ENCODE data around the gene HBEGF.

HBEGF gene

DNA sequence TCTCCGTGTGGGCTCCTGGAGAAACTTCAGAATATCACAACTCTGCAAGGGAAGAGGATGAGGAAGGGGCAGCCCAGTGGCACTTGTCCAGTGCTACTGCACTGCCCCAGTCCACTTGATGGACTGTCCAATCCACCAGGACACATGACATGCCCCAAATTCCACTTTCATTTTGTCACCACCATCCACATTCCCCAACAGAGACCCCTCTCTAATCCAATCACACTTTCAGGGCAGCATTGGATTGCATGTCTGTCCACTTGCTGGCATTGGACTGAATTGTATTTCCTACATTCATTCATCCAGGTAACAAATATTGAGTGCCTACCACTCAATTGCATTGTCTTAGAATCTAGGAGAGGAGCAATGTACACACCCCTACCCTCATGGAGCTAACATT, 14.8 kb downstream of the HBEGF start:
- no peak for DNase-seq

DNA sequence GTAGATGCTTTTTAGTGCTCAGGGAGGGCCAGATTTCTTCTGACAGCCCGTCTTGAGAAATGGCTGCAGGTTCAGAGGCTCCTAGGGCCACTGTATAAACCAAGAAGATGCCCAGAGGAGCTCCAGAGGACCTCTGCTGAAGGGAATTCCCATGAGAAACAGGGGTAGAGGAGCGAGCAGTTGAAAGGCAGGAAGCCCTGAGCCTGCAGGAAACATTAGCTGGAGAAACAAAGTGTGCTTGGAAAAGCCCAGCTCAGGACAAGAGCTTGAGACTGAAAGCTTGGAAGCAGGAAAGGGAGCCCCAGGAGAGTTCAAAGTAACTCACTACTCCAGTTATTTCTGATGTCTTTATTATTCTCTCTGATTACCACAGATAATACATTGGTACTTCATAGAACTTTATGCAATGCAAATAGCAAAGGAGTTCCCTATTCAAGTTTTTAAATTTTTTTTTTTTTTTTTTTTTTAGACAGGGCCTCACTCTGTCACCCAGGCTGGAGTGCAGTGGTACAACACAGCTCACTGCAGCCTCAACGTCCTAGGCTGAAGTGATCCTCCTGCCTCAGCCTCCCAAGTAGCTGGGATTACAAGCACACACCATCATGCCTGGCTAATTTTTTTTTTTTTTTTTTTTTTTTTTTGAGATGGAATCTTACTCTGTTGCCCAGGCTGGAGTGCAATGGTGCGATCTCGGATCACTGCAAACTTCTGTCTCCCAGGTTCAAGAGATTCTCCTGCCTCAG, 16.5 kb downstream of the HBEGF start:
- peak; percentile 60 for DNase-seq

DNA sequence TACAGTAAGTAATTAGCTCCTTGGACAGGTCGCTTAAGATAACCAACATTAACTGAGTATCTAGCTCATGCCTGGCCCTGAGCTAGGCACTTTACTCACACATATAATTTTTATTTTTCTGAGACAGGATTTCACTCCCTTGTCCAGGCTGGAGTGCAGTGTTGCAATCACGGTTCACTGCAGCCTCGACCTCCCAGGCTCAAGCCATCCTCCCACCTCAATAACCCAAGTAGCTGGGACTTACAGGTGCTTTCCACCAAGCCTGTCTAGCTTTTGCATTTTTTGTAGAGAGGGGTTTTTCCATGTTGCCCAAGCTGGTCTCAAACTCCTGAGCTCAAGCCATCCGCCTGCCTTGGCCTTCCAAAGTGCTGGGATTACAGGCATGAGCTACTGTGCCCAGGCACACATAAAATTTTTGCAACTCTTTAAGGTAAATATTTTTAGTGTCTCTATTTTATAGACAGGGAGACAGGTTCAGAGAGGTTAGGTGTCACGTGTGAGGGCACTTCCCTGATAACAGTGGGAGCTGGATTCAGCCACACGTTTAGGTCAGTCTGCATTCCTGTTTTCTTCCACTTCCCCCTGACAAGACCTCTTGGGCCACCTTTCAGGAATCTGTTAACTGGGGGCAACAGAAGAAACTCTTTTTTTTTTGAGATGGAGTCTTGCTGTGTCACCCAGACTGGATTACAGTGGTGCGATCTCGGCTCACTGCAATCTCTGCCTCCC, 18.2 kb downstream of the HBEGF start:
- DNase-seq: no peak

DNA sequence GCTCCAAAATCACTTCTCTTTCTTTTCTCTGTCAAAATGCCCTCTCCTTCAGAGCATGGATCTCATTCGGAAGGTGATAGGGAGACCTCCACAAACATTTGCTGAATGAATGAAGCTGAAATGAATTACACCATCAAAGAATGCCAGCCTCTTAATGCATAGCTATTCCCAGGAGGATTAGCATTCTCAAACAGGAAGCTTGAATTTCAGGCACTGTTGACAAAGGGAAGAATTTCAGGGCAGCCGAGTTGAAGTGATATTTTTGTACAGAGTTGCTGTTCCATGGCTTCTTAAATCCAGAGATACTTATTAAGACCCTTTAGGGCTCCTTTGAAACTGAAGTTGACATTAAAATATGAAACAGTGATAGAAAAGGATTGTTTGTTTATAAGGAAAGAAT, 18.8 kb downstream of the HBEGF start:
- DNase-seq: peak; percentile 87

DNA sequence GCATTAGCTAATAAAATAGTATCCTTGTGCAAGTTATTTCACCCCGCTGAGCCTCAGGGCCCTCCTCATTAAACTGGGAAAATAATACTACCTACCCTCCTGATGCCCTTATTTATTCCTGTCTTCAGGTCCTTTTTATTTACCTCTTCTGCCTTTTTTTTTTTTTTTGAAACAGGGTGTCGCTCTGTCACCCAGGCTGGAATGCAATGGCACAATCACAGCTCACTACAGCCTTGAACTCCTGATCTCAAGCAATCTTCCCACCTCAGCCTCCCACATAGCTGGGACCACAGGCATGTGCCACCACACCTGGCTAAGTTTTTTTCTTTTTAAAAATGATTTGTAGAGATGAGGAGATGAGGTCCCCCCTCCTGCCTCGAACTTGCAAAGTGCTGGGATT, 20.9 kb downstream of the HBEGF start:
- no peak for DNase-seq

DNA sequence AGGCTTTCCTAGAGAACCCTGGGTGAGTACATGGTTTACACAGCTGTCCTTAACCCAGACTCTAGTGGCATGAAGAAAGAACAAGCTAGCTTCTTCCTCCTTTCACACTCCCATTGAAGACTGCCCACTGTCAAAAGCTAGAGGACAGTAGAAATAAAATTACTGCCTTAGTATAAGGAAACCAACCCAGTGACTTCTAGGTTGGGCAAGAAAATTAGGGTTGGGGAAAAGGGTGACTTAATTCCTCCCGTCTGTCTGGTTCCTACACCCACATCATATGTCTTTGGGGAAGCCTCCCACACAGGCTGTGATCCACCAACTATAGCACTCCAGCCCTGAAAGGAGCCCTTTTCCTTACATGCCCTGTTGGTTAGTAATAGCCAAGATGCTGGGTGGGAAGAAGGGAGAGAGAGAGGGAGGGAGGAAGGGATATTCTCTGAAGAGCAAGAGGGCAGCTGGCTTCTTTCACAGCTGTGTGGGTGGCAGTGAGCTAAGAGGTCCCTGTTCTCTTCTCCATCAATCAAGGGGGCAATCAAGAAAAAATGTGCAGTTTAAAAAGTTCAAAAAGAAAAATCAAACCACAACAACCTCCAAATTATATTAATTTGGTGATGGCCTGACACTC, 21.7 kb downstream of the HBEGF start:
- DNase-seq: peak; percentile 74

DNA sequence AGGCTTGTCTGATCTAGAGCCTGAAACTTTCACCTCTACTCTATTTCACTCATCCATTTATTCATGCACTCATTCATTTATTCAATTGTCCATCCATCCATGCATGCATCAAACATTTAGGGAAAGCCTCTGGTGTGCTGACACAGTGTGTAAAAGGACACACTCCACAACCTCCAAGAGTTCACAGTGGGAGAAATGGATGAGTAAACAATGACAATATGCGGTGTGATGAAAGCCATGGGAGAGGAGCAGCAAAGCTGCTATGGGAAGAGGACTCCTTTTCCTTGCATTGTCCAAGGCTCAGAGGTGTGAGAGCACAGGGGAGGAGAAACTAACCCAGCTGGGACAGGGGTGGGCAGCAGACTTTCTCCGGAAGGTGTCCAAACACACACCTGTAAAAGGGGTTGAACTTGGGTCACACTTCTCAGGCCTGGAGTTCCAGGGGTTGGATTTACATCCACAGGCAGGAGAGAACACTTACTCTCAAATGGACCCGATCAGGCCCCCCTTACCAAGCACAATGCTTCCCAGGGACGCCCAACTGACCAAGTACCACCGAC, 22.3 kb downstream of the HBEGF start:
- peak; percentile 40 for DNase-seq

DNA sequence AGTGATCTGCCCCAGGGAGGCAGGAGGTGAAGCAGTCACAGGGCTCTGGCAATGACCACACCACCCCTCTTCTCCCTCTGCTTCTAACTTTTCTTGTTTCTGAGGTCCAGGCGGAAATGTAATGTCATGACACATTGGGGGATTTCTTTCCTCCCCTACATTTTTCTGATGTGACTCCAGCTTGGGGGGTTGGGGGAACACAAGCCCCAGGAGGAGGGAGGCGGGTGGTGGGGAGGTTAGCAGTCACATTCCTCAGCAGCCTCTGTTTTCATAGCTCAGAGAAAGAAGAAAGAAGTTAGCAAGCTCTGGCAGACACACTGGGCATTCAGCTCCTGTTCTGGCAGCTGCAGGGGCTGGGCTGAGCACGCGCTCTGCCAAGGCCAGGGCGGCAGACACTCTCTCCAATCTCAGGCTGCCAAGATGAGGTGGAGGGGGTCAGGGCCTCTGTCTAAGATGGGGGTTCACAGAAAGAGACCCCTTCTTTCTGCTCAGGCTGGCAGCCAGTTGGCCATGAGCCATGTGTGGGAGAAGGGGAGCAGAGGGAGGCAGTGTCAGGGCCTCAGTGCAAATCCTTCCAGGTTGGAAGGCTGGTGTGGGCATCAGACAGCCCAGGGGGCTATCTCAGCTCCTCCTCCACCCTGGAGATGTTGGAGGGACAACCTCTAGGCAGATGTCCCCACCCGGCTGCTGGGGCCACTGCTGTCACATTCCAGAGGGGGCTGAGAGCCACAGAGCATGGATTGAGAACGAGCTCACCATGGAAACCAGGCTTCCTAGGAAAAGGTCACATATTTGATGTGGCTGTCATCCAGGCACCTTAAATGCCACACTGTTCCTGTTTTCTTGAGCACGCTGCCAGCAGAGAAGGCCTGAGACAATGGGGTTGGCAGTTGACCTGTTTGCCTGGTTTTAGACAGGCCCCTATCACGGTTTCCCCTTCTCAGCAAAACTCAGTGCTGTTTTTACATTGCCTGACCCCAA, 23.4 kb downstream of the HBEGF start:
- DNase-seq: peak; percentile 99

DNA sequence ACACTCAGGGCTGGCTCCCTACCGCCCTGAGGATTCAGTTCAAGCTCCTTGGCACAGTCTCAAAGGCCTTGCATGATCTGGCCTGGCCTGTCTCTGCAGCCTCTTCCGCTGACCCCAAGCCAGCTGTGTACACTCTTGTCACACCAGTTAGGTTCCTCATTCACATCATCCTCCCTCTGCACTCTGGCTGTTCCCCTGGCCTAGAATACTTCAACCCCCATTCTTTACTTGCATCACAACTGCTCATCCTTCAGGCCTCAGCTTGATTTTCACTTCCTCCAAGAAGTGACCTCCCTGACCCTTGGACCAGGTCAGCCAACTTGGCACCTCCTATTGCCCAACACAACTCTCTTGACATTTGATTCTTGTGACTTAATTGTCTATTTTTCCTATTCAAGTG, 24.6 kb downstream of the HBEGF start:
- DNase-seq: no peak

DNA sequence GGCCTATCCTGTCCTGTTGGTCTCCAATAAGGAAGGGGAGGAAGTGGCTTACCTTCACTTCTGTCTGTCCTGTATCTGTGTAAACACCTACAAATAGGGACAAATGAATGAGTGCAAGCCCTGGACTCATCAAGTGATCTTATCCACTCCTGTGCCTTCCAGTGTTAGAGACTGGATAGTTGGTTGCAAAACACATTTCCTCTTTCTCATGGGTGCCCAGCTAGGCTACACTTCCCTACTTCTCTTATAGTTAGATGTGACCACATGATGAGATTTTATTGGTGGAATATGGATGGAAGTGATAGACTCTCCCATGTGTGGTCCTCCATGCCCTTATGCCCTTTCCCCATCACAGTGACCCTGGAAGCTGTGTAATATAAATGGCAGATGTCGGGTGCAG, 26.6 kb downstream of the HBEGF start:
- DNase-seq: no peak

DNA sequence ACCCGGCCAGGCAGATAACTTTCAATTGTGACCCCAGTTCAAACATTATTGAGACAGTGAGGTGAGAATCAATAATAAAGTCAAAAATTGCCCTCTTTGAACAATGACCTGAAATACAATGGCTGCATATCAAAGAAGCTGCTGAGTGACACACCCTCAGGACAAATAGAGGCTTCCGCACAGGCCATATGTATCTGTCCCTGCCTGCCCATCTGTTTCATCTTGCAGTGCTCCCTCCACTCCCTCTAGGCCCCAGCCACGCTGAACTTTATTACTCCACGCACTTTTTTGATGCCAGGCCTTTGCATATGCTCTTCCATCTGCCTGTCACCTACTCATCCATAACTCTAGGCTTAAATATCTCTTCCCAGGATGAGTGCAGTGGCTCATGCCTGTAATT, 27.6 kb downstream of the HBEGF start:
- DNase-seq: no peak

DNA sequence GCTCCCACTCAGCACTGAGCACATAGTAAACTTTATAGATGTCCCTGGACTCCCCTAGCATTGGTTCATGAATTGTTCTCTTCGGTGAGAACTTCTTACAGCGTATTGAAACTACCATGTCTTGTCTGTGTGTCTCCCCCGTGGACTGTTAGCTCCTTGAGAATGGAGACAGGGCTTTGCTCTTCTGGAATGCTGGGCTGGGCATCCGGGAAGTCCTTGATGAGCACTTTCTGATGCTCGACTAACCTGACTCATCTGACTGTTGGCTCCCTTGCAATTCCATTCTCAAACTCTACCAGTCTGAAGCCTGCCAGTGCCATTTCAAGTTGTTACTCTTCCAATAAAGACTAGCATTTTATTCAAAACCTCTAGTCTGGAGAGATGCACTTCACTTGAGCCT, 28.5 kb downstream of the HBEGF start:
- DNase-seq: peak; percentile 75

DNA sequence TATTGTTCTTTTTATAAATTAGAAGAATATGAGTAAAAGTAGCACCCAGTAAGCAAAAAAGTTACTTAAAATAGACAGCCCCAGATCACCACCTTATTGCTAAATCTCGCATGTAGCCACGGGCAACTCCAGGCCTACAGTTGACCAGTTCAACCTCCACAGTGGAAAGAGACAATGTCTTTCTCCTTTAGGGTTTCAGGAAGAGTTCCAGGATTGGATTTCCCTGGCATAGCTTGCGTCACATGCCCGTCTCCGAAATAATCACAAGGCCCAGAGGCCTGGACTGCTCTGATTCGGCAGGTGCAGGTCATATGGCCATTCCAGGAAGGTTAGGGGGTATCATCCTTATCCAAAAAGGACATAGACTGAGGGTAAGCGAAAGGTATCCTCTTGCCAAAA, 33.6 kb downstream of the HBEGF start:
- no peak for DNase-seq

DNA sequence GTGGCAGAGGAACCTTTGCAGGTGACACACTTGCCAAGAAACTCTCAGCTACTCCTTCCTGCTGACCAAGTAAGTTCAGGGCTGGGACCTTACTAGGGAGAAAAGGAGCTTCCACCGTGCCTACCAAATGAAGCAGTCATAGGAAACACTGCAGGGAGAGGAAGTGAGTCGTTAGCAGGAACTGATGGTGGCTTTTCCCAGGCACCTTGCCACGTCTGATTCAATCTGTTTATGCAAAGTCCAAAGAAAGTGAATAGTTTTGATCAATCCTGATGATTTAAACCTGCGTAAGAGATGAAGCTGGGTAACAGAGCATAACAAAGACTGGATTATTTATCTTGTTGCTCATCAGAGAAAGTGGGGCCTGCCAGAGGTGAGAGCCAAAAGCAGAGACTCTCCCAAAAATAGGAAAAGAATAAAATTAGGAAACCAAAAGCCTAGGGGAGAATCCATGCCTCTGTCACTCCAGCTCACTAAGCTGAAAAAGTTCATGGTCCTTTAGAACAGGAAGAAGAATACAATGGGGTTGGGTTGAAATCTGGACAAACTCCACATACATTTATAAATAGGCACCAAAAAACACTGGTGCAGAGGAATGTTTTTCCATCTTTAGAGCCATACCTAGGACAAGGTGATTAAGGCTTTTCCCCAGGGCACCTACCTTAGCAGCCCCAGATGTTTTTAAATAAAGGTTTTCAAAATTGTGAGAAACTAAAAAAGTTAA, 34.2 kb downstream of the HBEGF start:
- DNase-seq: peak; percentile 94

DNA sequence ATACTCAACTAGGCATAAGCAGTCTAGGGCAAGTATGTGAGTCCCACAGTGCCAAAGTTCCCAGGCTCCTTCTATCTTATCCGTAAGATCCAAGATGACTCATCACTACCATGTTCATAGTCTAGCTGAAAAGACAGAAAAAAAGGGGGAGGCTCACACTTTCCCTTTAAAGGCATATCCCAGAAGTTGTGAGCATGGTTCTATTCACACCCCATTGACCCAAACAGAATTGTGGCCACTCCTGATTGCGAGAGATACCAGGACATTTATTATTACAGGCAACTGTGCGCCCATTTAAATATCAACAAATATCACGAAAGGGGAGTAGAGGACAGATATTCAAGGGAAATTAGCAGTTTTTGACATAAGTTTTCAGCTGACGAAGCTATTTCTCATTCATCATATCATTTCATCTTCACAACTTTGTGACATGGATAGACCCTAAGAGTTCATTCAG, 35.4 kb downstream of the HBEGF start:
- DNase-seq: peak; percentile 93

DNA sequence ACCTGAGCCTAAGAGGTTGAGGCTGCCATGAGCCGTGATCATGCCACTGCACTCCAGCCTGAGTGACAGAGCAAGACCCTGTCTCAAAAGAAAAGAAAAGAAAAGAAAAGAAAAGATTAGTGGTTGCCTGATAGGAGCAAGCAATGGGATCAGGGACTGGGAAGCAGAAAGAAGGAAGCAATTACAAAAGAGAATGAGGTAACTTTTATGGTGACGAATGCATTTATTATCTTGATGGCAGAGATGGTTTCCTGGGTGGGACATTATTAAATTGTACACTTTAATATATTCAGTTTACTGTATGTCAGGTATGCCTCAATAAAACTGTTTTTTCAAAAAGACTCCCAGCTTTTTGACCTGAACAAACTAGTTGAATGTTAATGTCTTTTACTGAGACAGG, 36.0 kb downstream of the HBEGF start:
- DNase-seq: peak; percentile 14

DNA sequence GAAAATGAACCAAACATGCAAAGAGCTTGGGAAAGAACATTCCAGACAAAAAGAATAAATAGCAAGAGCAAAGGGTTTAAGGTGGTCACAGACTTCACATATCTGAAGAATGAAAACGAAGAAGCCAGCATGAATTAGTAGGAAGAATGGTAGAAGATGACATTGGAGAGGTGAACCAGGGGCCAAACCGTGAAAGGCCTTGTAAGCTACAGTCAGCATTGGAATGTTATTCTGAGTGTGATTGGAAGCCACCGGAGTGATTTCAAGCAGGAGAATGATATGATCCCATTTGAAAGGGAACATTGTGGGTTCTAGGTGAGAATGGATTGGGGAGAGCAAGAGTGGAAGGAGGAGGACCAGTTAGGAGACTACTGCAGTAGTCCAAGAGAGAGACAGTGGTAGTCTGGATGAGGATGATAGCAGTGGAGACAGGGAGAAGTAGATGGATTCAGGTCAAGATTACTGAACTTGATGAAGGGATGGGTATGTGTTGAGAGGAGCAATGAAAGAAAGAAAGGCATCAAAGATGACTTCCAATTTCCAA, 36.6 kb downstream of the HBEGF start:
- no peak for DNase-seq

DNA sequence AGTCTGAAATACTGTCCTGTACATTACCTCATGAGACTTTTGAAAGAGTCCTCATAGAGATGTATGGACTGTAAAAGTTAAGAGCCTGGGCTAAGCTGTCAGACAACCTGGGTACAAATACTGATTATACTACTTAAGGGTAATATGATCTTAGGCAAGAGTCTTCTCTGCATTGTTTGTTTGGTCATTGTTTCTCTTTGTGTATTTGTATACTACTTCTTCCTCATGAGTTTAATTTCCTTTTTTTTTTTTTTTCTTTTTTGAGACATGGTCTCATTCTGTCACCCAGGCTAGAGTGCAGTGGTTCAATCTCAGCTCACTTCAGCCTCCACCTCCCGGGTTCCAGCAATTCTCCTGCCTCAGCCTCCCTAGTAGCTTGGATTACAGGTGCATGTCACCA, 40.9 kb downstream of the HBEGF start:
- DNase-seq: no peak

DNA sequence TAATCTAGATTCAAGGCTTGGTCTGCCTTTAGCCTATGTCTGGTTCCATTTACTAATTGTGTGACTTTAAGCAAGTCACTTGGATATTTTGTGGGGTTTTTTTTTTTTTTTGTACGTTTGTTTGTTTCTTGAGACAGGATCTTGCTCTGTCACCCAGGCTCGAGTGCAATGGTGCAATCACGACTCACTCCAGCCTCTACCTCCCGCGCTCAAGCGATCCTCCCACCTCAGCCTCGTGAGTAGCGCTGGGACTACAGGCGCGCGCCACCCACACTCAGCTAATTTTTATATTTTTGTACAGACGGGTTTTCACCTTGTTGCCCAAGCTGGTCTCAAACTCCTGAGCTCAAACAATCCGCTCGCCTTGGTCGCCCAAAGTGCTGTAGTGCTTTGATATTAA, 42.4 kb downstream of the HBEGF start:
- no peak for DNase-seq

DNA sequence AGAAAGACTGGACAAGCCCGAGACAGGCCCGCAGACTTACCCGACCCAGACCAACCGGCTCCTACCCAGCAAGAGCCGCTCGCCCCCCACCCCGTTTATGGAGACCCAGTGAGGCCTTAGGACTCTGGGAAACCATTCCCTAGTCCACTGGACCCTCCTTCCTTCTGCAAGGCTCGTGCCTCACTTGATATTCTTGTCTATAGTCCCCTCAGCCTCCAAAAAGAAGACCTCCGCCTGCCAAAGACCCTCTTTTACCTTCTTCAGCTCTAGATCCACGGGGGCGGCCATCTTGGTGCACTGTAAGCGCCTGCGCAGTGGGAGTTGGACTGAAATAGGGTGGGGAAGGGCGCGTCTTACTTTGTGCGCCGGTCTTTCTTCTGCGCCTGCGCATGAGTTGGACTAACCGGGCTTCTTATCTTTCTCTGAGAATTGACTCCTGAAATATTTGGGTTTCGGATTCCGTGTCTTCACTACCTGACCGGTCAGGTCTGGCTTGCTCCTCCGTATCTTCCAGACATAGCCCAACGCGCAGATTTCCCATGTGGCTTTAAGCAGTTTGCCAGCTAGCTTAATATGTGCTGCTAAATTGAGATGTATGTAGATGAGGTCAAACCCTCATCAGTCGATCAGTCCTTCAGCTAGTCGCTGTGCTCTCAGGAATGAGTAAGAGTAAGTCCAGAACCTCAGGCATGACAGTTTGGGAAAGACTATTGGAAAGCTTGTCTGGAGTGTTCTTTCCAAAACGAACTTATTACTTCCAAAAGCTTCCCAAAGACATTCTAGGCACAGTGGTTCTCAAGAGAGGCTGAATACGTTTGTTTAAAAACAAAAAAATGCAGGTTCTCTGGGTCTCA, 43.4 kb downstream of the HBEGF start, which contains the start of gene PFDN1:
Gene PFDN1 (minus strand): TSS at position 316 of the 854 bp plus-strand sequence. CDS start 28 bp downstream, at position 288.
- DNase-seq: peak; percentile 96

Data from fibroblast of skin of back (primary cell).